Gastrocnemius medialis (tissue), 4 donors: ENCODE results near the gene CNTN4. TPM values are rescaled to one million over a fixed set of nuclear protein-coding genes. Genes with fewer than 3 reads are reported as not detected.

Experiments used
- ATAC-seq, 2 donors: fragments of 150-250 bp; one replicate each; pipeline ENCODE4 v1.9.1; 2016
- DNase-seq, 2 donors: peaks; one replicate each; pipeline ENCODE4 v3.0.0-alpha.2; 2019
- H3K27ac ChIP-seq, 4 donors: fragments of 200-600 bp; sonication (generic); 1 replicate in 1 of 4; 2 replicates in 3 of 4; pipeline ENCODE4 v1.5.1; 2016 to 2018; ENCODE audit warnings: mild to moderate bottlenecking in 2 of 4, moderate library complexity in 1 of 4
- H3K27me3 ChIP-seq, 3 donors: fragments of 200-600 bp; sonication (generic) in 2 of 3; 1 replicate in 1 of 3; 2 replicates in 2 of 3; pipeline versions ENCODE4 v1.5.1 to v1.6.0; 2016 to 2019; ENCODE audit warnings: mild to moderate bottlenecking in 1 of 3, moderate library complexity in 1 of 3
- H3K36me3 ChIP-seq, 2 donors: fragments of 200-600 bp; sonication (generic) in 1 of 2; one replicate each; pipeline ENCODE4 v1.5.1; 2017 to 2018
- H3K4me1 ChIP-seq, 2 donors: fragments of 200-600 bp; sonication (generic) in 1 of 2; one replicate each; pipeline ENCODE4 v1.5.1; 2016 to 2017; ENCODE audit warnings: mild to moderate bottlenecking in 2 of 2
- H3K4me3 ChIP-seq, 4 donors: fragments of 200-600 bp; sonication (generic) in 3 of 4; 1 replicate in 1 of 4; 2 replicates in 3 of 4; pipeline ENCODE4 v1.5.1; 2016 to 2019; ENCODE audit warnings: mild to moderate bottlenecking in 2 of 4
- H3K9me3 ChIP-seq, 3 donors: fragments of 200-600 bp; sonication (generic) in 2 of 3; 1 replicate in 1 of 3; 2 replicates in 2 of 3; pipeline ENCODE4 v1.5.1; 2016 to 2019
- CTCF ChIP-seq, 5 experiments: fragments of 450-650 bp in 3 of 5; fragments of 200-600 bp in 2 of 5; sonication (generic) in 2 of 5; IDR thresholded peaks in 4 of 5; conservative IDR thresholded peaks in 1 of 5; 1 replicate in 4 of 5; 2 replicates in 1 of 5; pipeline ENCODE4 v1.5.1; 2016 to 2019; ENCODE audit warnings: antibody characterized with exemption in 5 of 5, mild to moderate bottlenecking in 3 of 5, moderate library complexity in 3 of 5
- POLR2A ChIP-seq, 2 donors: fragments of 450-650 bp; IDR thresholded peaks; one replicate each; pipeline ENCODE4 v1.6.1; 2017; ENCODE audit warnings: antibody characterized with exemption in 2 of 2, mild to moderate bottlenecking in 2 of 2, moderate library complexity in 2 of 2
- in situ Hi-C, 4 donors: fragments of 200-750 bp; cut with MboI; loops; one replicate each; pipeline versions ENCODE4 v1.15.0 to v1.8.0; 2017; ENCODE audit warnings: low sequenced_read_pairs in 4 of 4
- intact Hi-C: fragments of 100-400 bp; cut with DNase I; formaldehyde crosslinking; loops from one replicate; pipeline ENCODE4 v1.15.1; 2023; ENCODE audit warnings: low total_unique reads
- total RNA-seq, 4 donors: library from RNA; depleted of rRNA; stranded (reverse); fragments of >200 nt; gene quantifications; one replicate each; pipeline versions ENCODE4 v1.1.0 to v1.2.3, GENCODE V29; 2016

Gene CNTN4
- total RNA-seq, 4 donors from 2014 or later = 0.51 to 1.9 (median 1.4) TPM

- Histone ChIP-seq H3K36me3 (no peaks in the 10 kb centered on the region), H3K9me3 (no peaks in the 10 kb centered on the region), H3K4me1 (peaks cover 0 to 4% of the 10 kb centered on the region in 2 donors), H3K27me3 (no peaks in the 10 kb centered on the region), H3K4me3 (no peak overlapping the region), H3K27ac (no peak overlapping the region)
- DNase-seq = no peak
- in situ Hi-C loops = no loop called here
- TF ChIP-seq CTCF (IDR thresholded peaks at IDR 0.05 in 4 of 5, conservative IDR thresholded peaks at IDR 0.05 in 1 of 5) = no peak
- no peak for TF ChIP-seq POLR2A (IDR thresholded peaks at IDR 0.05)
- intact Hi-C loops = no loop called here
- no peak for ATAC-seq
Measured at GRCh38 chr3:3086239-3086638, 987.6 kb downstream of the CNTN4 start.

DNA sequence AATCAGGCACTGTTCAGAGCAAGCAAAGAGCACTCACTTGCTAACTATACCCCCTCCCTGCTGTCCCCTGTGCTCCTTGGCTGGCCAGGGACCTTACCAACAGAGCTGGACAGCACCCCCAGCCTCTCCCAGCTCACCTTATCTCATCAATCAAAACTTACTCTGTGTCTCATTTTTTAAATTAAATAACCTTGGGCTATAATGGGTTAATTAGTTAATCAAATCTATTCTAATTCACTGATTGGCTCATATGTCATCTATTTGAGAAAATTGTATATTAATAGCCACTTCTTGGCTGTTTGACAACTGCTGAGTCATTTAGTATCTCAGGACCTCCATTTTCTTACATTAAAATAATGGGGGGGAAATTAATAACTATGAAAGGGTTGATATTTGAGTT is 988.6 kb downstream of the CNTN4 start:
- in situ Hi-C loops (no loop called here), intact Hi-C loops (no loop called here)
- H3K27ac ChIP-seq = no peak overlapping the region
- no peak for TF ChIP-seq POLR2A (IDR thresholded peaks at IDR 0.05)
- no peak for TF ChIP-seq CTCF (IDR thresholded peaks at IDR 0.05 in 4 of 5, conservative IDR thresholded peaks at IDR 0.05 in 1 of 5)
- no peak overlapping the region for H3K4me3 ChIP-seq
- peaks cover 0 to 4% of the 10 kb centered on the region in 2 donors for H3K4me1 ChIP-seq
- no peaks in the 10 kb centered on the region for H3K36me3 ChIP-seq
- ATAC-seq = no peak
- no peak for DNase-seq
- H3K9me3 ChIP-seq = no peaks in the 10 kb centered on the region
- H3K27me3 ChIP-seq = no peaks in the 10 kb centered on the region

GRCh38 chr3:3087716-3088465 is 989.2 kb downstream of the CNTN4 start:
- H3K9me3 ChIP-seq = no peaks in the 10 kb centered on the region
- no peak overlapping the region for H3K27ac ChIP-seq
- no peak for DNase-seq
- no peak for ATAC-seq
- no peaks in the 10 kb centered on the region for H3K36me3 ChIP-seq
- H3K4me1 ChIP-seq = peaks cover 0 to 4% of the 10 kb centered on the region in 2 donors
- H3K27me3 ChIP-seq = no peaks in the 10 kb centered on the region
- in situ Hi-C loops (no loop called here), intact Hi-C loops (no loop called here)
- H3K4me3 ChIP-seq = no peak overlapping the region
- TF ChIP-seq CTCF (IDR thresholded peaks at IDR 0.05 in 4 of 5, conservative IDR thresholded peaks at IDR 0.05 in 1 of 5) = no peak
- TF ChIP-seq POLR2A (IDR thresholded peaks at IDR 0.05) = no peak

DNA sequence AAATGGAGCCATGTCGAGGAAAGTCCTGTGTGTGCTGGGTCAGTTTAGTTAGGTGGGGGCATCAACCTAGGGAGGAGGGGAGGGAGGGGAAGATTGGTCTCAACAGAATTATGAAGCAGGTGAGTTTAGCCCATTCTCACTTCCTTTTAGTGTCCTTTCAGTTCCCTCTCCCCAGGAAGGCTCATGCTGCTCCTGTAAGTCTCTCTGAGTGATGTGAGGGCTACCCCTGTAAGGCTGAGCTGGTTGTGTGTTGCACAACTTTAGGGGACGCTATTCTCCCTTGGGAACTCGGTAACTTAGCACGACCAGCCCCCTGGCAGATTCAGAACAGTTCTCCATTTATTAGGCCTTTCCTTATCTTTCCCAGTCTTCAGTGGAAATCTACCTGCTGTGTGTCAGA is 990.4 kb downstream of the CNTN4 start:
- Histone ChIP-seq H3K9me3 (no peaks in the 10 kb centered on the region), H3K27ac (no peak overlapping the region), H3K4me1 (peaks cover 0 to 4% of the 10 kb centered on the region in 2 donors), H3K36me3 (no peaks in the 10 kb centered on the region), H3K4me3 (no peak overlapping the region), H3K27me3 (no peaks in the 10 kb centered on the region)
- intact Hi-C loops = no loop called here
- no peak for DNase-seq
- no peak for ATAC-seq
- TF ChIP-seq POLR2A (IDR thresholded peaks at IDR 0.05) = no peak
- TF ChIP-seq CTCF (IDR thresholded peaks at IDR 0.05 in 4 of 5, conservative IDR thresholded peaks at IDR 0.05 in 1 of 5) = no peak
- in situ Hi-C loops = no loop called here

DNA sequence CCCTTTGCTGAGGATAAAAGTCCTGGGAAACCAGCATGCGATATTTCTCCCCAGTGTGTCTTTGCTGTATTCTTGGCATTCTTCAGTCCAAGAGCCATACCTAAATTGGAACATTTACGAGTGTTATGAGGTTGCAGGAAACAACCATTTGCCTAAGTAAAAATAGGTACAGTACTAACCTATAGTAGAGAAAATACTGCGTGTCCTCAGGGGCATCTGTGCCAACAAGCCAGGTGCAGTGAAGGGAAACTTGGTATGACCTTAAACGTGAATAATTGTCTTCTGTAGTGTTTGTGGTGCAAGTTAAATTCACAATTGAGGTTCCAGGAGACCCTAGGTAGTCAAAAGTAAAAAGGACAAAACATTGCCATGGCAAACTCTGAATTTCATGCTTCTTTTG is 999.3 kb downstream of the CNTN4 start:
- TF ChIP-seq POLR2A (IDR thresholded peaks at IDR 0.05) = no peak
- no peak for TF ChIP-seq CTCF (IDR thresholded peaks at IDR 0.05 in 4 of 5, conservative IDR thresholded peaks at IDR 0.05 in 1 of 5)
- ATAC-seq = no peak
- Histone ChIP-seq H3K4me1 (no peaks in the 10 kb centered on the region), H3K9me3 (no peaks in the 10 kb centered on the region), H3K27ac (no peak overlapping the region), H3K27me3 (no peaks in the 10 kb centered on the region), H3K36me3 (no peaks in the 10 kb centered on the region), H3K4me3 (no peak overlapping the region)
- DNase-seq = no peak
- intact Hi-C loops = no loop called here
- in situ Hi-C loops = no loop called here
